GM13977 (cell line): Measurements from ENCODE around the gene THSD8.

Source experiments
- DNase-seq: peaks from one replicate; pipeline ENCODE4 v3.0.0; 2012; ENCODE audit warnings: low spot score
- in situ Hi-C: fragments of 300-500 bp; cut with MboI; formaldehyde crosslinking; loops from one replicate; pipeline ENCODE4 v1.12.0; 2022; ENCODE audit warnings: low sequenced_read_pairs, low pct_unique_long_range_greater_than_20kb, mixed read lengths, inconsistent platforms; ENCODE audit not compliant: unreplicated experiment
- TF ChIP-seq, protein P1 (sequence below): IDR thresholded peaks from 2 replicates; pipeline ENCODE4 v1.5.1; 2012; ENCODE audit warnings: mild to moderate bottlenecking, control low read depth; ENCODE audit not compliant: insufficient read depth; ENCODE audit errors: extremely low read depth, missing control alignments

THSD8 gene

DNA sequence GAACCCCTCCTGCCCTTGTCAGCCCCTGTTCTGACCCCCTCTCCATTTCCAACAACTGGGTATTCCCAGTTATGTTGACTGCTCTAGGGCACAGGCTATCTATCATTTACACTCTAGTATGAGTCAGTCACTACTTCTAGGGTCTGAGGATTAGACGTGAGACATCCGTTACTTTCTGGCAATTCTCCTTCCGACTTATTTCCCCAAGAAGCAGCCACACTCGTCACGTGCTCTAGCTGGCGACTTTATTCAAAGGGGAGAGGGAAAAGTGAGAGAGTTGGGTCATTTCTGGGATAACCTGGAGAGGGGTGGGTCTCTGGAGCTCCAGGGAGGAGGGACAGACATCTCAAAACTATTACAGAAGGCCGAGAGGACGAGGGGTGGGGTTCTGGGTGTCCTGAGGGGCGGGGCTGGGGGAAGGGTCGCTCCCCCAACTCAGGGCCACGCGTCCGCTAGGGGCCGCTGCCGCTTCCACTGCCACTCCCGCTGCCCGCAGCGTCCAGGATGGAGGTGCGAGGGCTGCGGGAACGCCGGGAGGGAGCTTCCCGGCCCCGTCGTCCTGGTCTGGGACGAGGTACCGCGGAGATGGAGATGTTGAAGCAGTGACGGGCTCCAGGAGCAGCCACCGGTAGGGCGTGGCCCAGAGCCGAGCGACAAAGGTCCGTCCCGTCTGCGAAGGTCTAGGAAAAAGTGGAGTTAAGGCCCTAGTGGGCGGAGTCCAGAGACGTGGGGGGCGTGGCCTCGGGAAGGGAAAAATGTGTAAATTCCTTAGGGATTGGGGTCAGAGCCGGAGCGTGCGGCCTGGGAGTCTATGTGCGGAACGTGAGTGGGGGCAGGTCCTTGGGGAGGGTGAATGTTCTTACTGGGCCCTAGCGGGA lies 23.6 kb downstream of the THSD8 start:
- TF ChIP-seq, protein P1, sequence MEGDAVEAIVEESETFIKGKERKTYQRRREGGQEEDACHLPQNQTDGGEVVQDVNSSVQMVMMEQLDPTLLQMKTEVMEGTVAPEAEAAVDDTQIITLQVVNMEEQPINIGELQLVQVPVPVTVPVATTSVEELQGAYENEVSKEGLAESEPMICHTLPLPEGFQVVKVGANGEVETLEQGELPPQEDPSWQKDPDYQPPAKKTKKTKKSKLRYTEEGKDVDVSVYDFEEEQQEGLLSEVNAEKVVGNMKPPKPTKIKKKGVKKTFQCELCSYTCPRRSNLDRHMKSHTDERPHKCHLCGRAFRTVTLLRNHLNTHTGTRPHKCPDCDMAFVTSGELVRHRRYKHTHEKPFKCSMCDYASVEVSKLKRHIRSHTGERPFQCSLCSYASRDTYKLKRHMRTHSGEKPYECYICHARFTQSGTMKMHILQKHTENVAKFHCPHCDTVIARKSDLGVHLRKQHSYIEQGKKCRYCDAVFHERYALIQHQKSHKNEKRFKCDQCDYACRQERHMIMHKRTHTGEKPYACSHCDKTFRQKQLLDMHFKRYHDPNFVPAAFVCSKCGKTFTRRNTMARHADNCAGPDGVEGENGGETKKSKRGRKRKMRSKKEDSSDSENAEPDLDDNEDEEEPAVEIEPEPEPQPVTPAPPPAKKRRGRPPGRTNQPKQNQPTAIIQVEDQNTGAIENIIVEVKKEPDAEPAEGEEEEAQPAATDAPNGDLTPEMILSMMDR = peak; percentile 37
- in situ Hi-C loops = no loop called here
- no peak for DNase-seq

DNA sequence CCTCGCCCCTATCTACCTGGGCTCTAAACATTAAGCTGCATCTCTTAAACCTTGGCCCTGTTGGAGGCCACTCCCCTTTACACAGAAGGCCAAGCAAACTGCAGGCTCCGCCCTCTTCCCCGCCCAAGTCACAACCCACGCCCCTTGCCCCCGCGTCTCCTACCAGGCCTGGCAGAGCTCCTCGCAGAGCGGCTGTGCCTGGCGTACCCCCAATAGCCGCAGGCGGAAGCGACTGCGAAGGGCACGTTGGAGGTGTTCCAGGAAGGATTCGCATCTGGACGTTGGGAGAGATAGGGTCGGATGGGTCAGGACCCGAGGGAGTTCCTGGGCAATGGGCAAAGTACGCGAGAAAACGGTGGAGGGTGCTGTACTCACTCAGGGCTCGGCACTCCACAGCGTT lies 26.6 kb downstream of the THSD8 start:
- in situ Hi-C loops = no loop called here
- TF ChIP-seq, protein P1 = no peak
- peak; percentile 71 for DNase-seq

DNA sequence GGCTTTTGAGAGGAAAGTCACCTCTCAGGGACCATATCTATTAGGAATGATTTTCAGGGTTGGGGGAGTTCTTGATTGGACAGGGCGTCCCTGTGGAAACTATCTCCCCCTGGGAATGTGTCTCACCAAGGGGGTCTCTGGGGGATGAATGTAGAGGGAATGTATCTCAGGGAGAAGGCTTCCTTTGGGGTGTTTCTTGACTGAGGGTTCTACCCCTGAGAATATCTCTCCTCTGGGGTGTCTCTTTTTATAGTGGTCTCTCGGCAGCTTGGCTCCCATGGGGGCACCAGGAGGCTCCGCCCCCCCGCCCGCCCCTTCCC lies 31.5 kb downstream of the THSD8 start:
- TF ChIP-seq, protein P1 = no peak
- no peak for DNase-seq
- in situ Hi-C loops = no loop called here

DNA sequence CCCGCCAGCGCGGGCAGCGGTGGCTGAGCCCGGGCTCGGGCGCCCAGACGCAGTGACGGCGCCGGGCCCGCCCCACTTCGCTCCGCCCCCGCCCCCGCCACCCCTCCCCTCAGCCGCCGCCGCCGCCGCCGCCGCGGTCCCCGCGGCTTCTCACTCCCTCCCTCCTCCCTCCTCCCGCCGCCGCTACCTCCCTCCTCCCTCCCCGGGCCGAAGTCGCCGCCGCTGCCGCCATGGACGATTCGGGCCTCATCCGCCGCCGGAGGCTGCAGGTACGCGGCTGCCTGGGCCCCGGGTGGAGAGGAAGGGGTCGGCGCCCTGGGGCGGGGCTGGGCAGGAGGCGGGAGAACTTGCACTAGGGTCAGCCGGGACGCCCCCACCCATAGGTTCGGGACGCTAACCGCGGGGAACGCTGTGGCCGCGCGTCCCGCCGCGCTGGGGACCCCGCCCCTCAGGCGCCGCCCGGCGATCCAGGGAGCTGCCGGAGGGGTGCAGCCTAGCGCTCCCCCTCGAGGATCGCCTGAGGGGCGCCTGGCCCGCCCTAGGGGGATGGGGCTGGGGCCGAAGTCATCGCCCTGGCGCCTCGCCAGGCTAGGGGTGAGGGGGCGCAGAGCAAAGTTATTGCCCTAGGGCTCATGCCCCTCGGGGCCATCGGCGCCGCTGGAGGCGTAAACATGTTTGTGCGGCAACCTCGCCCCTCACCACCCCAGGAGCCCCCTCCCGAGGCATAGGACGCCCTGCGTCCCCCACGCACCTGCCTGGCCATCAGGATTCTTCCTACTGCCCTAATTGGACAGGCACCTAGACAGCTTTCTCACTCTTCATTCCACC lies 32.1 kb downstream of the THSD8 start:
- in situ Hi-C loops = no loop called here
- TF ChIP-seq, protein P1 = no peak
- DNase-seq = peak; percentile 82

DNA sequence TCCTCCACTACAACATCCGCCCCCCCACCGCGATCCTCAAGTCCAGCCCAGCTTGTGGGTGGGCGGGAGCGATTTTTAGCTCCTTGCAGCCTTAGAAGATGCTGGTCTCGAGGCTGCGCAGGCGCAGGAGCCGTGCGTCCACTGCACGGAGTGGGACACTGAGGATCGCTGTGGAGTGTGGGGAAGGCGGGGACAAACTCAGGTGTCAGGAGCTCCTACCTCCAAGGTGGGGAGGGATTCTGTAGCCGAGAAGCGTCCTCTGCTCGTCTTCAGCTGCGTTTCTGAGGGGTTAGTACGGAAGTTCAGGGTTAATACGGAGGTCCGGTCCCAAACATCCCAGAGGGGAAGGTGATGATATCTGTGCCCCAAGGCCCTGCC lies 32.7 kb downstream of the THSD8 start, which contains the start of gene RTBDN:
Gene RTBDN (minus strand): TSS at position 14 of the 378 bp plus-strand sequence. CDS start 4,600 bp downstream, outside the sequence.
- TF ChIP-seq, protein P1 = no peak
- in situ Hi-C loops = no loop called here
- no peak for DNase-seq

DNA sequence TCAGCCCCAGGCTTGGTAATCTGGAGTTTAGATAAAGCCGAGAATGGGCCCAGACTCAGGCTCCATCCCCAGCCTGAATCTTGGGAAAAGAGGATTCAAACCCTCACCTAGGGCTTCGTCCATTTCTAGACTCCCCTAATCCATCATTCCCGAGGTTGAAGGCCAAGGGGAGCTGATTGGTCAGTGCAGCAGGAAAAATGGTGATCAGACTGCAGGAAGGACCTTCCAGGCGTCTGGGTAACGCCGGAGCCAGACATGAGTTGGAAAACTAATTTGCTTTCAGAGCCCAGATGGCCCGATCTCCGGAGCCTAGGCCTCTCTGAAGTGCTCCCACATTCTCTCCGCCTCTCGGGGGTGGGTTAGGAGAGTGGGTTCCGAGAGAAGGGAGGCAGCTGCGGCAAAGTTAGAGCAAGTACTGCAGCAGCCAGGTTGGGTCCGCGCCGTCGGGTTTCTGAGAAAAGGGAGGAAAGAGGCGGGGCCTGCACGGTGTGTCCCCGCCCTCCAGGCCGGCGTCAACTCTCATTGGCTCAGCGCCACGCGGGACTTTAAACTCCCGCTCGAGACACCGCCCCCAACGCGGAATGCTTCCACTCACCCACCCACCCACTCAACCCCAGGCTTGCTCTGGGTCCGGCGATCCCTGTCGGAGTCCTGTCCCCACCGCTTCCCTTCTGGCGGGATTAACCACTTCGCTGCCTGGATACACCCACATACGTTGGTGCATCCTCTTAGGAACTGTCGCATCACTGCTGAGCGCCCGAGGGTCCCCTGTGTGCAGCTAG lies 33.3 kb downstream of the THSD8 start:
- in situ Hi-C loops = no loop called here
- TF ChIP-seq, protein P1 = no peak
- no peak for DNase-seq
